Sigmoid colon (tissue), 7 donors: Measurements from ENCODE around the gene KLK6. TPM values are rescaled to one million over a fixed set of nuclear protein-coding genes. Genes with fewer than 3 reads are reported as not detected.

Experiments
- DNase-seq: peaks from one replicate; pipeline ENCODE4 v3.0.0-alpha.2; 2019
- H3K27ac ChIP-seq, 4 donors: fragments of 200-600 bp; sonication (generic); one replicate each; pipeline ENCODE4 v1.5.1; 2016 to 2019; ENCODE audit warnings: mild to moderate bottlenecking in 1 of 4
- H3K27me3 ChIP-seq, 3 donors: fragments of 200-600 bp; sonication (generic); one replicate each; pipeline ENCODE4 v1.5.1; 2019; ENCODE audit warnings: mild to moderate bottlenecking in 1 of 3
- H3K36me3 ChIP-seq, 4 donors: fragments of 200-600 bp; sonication (generic); one replicate each; pipeline ENCODE4 v1.5.1; 2016 to 2019
- H3K4me1 ChIP-seq, 4 donors: fragments of 200-600 bp; sonication (generic); one replicate each; pipeline ENCODE4 v1.5.1; 2017 to 2019
- H3K4me3 ChIP-seq, 4 donors: fragments of 200-600 bp; sonication (generic); one replicate each; pipeline ENCODE4 v1.5.1; 2017 to 2019; ENCODE audit warnings: mild to moderate bottlenecking in 2 of 4, moderate library complexity in 1 of 4
- H3K9me3 ChIP-seq, 4 donors: fragments of 200-600 bp in 3 of 4; sonication (generic) in 3 of 4; one replicate each; pipeline versions ENCODE4 v1.5.1 to v1.6.1; 2013 to 2019
- CTCF ChIP-seq, 4 experiments: fragments of 450-650 bp in 3 of 4; fragments of 200-600 bp in 1 of 4; IDR thresholded peaks; one replicate each; pipeline ENCODE4 v1.5.1; 2016 to 2019; ENCODE audit warnings: antibody characterized with exemption in 4 of 4, mild to moderate bottlenecking in 3 of 4, moderate library complexity in 2 of 4
- EP300 ChIP-seq, 4 donors: sonication (generic); formaldehyde crosslinking; IDR thresholded peaks; one replicate each; pipeline ENCODE4 v1.6.1; 2017; ENCODE audit warnings: antibody characterized with exemption in 4 of 4
- POLR2A ChIP-seq, 2 donors: fragments of 450-650 bp; IDR thresholded peaks; one replicate each; pipeline ENCODE4 v1.6.1; 2016; ENCODE audit warnings: antibody characterized with exemption in 2 of 2, mild to moderate bottlenecking in 2 of 2, moderate library complexity in 2 of 2
- POLR2AphosphoS5 ChIP-seq, 4 donors: sonication (generic); formaldehyde crosslinking; IDR thresholded peaks; one replicate each; pipeline ENCODE4 v1.6.1; 2017; ENCODE audit warnings: antibody characterized with exemption in 4 of 4
- WGBS, 2 donors: extraction: QIAGEN DNeasy Blood & Tissue Kit; methylation state at CpG; one replicate each; pipeline ENCODE4 v1.1.7; 2013; 5-methylcytosine and 5-hydroxymethylcytosine counted together
- intact Hi-C: fragments of 100-400 bp; cut with DNase I; formaldehyde crosslinking; loops from one replicate; pipeline ENCODE4 v1.15.1; 2023
- polyA plus RNA-seq, 3 donors: library from polyadenylated mRNA; stranded (reverse); fragments of 200-250 nt; gene quantifications; one replicate each; pipeline ENCODE4 v1.2.3, GENCODE V29; 2013
- total RNA-seq, 4 donors: library from RNA; depleted of rRNA; stranded (reverse); fragments of >200 nt; gene quantifications; one replicate each; pipeline ENCODE4 v1.1.0, GENCODE V29; 2016
- donor health status: healthy with polysubstance abuse.
- donor health status: Bipolar disorder and iron deficiency.
- donor health status: healthy.

KLK6 gene
- total and polyA plus RNA-seq, 7 donors = not detected

- peaks cover 0 to 20% (median 17%) of the 10 kb centered on the region in 4 donors for H3K4me1 ChIP-seq
- WGBS, 2 donors = 82 to 88% methylated on average over 6 of the region's 6 CpGs
- intact Hi-C loops = no loop called here
- H3K27ac ChIP-seq = no peak overlapping the region
- peaks cover 17 to 87% (median 63%) of the 10 kb centered on the region in 3 donors for H3K27me3 ChIP-seq
- no peak for TF ChIP-seq POLR2A (IDR thresholded peaks at IDR 0.05)
- TF ChIP-seq EP300 (IDR thresholded peaks at IDR 0.05) = no peak
- no peak for TF ChIP-seq POLR2AphosphoS5 (IDR thresholded peaks at IDR 0.05)
- H3K4me3 ChIP-seq = no peak overlapping the region
- no peaks in the 10 kb centered on the region for H3K36me3 ChIP-seq
- DNase-seq = no peak
- H3K9me3 ChIP-seq = no peaks in the 10 kb centered on the region
Measured at GRCh38 chr19:51014242-51014641, 44.9 kb upstream of the KLK6 start.

- WGBS, 2 donors = 63 to 73% methylated on average over 12 of the region's 12 CpGs
- Histone ChIP-seq H3K27ac (no peak overlapping the region), H3K36me3 (no peaks in the 10 kb centered on the region), H3K4me1 (peaks cover 0 to 8% (median 8%) of the 10 kb centered on the region in 4 donors), H3K9me3 (no peaks in the 10 kb centered on the region), H3K4me3 (no peak overlapping the region), H3K27me3 (peaks cover 10 to 79% (median 50%) of the 10 kb centered on the region in 3 donors)
- TF ChIP-seq POLR2AphosphoS5 (IDR thresholded peaks at IDR 0.05) = no peak
- no peak for TF ChIP-seq EP300 (IDR thresholded peaks at IDR 0.05)
- TF ChIP-seq CTCF (IDR thresholded peaks at IDR 0.05) = no peak
- intact Hi-C loops = no loop called here
- no peak for DNase-seq
Measured at GRCh38 chr19:51012661-51013190, 43.3 kb upstream of the KLK6 start.

- DNase-seq = peak; percentile 20
- intact Hi-C loops = no loop called here
- H3K4me3 ChIP-seq = no peak overlapping the region
- H3K4me1 ChIP-seq = no peaks in the 10 kb centered on the region
- no peak for TF ChIP-seq POLR2AphosphoS5 (IDR thresholded peaks at IDR 0.05)
- TF ChIP-seq EP300 (IDR thresholded peaks at IDR 0.05) = no peak
- no peak for TF ChIP-seq POLR2A (IDR thresholded peaks at IDR 0.05)
- no peak for TF ChIP-seq CTCF (IDR thresholded peaks at IDR 0.05)
- 60 to 78% methylated on average over 4 of the region's 4 CpGs for WGBS, 2 donors
- no peaks in the 10 kb centered on the region for H3K9me3 ChIP-seq
- H3K36me3 ChIP-seq = no peaks in the 10 kb centered on the region
- no peak overlapping the region for H3K27ac ChIP-seq
- peaks cover 0 to 64% (median 30%) of the 10 kb centered on the region in 3 donors for H3K27me3 ChIP-seq
Measured at GRCh38 chr19:51010066-51010795, 40.8 kb upstream of the KLK6 start.

- no peaks in the 10 kb centered on the region for H3K4me1 ChIP-seq
- intact Hi-C loops = no loop called here
- H3K27ac ChIP-seq = no peak overlapping the region
- WGBS, 2 donors = 72 to 74% methylated on average over 19 of the region's 19 CpGs
- H3K4me3 ChIP-seq = no peak overlapping the region
- peaks cover 0 to 55% (median 21%) of the 10 kb centered on the region in 3 donors for H3K27me3 ChIP-seq
- peak; percentile 44 for DNase-seq
- TF ChIP-seq CTCF (IDR thresholded peaks at IDR 0.05) (no peak), POLR2A (IDR thresholded peaks at IDR 0.05) (no peak), POLR2AphosphoS5 (IDR thresholded peaks at IDR 0.05) (no peak), EP300 (IDR thresholded peaks at IDR 0.05) (no peak)
- H3K9me3 ChIP-seq = no peaks in the 10 kb centered on the region
- no peaks in the 10 kb centered on the region for H3K36me3 ChIP-seq
Measured at GRCh38 chr19:51009061-51009891, 39.9 kb upstream of the KLK6 start.

GRCh38 chr19:51007488-51007887 lies 38.1 kb upstream of the KLK6 start:
- intact Hi-C loops = no loop called here
- H3K4me3 ChIP-seq = no peak overlapping the region
- H3K27me3 ChIP-seq = peaks cover 0 to 53% (median 30%) of the 10 kb centered on the region in 3 donors
- H3K9me3 ChIP-seq = no peaks in the 10 kb centered on the region
- H3K4me1 ChIP-seq = no peaks in the 10 kb centered on the region
- 76 to 85% methylated on average over 3 of the region's 3 CpGs for WGBS, 2 donors
- TF ChIP-seq EP300 (IDR thresholded peaks at IDR 0.05) (no peak), CTCF (IDR thresholded peaks at IDR 0.05) (no peak), POLR2A (IDR thresholded peaks at IDR 0.05) (no peak), POLR2AphosphoS5 (IDR thresholded peaks at IDR 0.05) (no peak)
- no peaks in the 10 kb centered on the region for H3K36me3 ChIP-seq
- no peak for DNase-seq
- no peak overlapping the region for H3K27ac ChIP-seq
